GM08714 (cell line): ENCODE measurements around the gene EFCAB8.

Experiments
- H3K4me3 ChIP-seq: fragments of 200-500 bp; sonication (Bioruptor generic); 2 replicates; pipeline ENCODE4 v1.5.1; 2014; ENCODE audit warnings: mild to moderate bottlenecking, low read length, inconsistent platforms
- ZNF274 ChIP-seq: IDR thresholded peaks from 2 replicates; pipeline ENCODE4 v1.6.1; 2012; ENCODE audit warnings: mild to moderate bottlenecking, low read depth, low read length

EFCAB8 gene

DNA sequence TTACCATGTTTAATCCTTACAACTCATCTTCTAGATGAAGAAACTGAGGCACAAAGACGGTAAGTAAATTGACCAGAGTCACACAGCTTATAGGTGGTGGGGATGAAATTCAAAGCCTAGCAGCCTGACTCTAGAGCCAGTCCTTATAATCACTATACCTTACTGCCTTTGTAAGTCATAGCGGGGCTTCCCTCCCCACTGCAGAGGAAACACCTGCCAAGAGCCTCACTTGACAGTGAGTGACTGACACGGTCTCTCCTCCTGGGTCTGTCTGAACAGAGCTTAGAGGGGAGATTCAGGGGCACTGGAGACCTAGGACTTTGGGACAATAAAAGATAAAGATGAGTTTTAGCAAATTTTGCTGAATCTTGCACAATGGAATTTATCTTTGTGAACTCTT is 132.7 kb downstream of the EFCAB8 start:
- H3K4me3 ChIP-seq: no peak overlapping the region
- TF ChIP-seq ZNF274: no peak

DNA sequence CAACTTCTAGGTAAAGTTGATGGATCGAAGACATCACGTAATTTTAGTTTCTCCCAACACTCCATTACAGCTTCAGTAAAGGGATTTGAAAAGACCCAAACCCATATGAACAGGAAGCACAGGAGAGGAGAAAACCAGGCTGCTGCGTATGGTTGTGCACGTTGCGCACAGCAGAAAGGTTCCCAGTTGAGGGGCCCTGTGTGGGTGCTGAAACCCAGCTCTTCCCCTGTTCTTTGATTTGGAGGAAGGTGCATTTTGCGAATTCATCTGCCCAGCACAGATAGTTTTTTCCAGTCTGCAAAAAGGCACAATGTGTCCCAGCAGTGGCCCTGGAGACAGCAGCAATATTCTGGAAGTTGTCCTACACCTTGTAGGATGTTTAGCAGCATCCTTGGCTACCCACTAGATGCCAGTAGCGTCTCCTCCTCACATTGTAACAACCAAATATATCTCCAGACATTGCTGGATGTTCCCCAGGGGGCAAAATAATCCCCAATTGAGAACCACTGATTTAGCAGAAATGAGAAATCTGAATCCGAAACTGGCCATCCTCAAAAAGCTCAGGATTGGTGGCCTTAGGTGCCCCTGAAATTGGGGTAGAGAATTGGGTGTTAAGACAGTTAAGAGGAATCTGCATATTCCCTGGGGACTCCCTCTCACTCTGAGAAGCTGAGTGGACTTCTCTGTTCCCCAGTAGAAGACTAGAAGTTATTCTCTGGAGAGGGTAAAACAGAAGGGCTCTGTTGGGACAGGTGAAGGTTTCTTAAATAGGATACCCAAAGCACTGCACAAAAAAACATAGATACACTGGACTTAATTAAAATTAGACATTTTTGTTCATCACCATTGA is 133.3 kb downstream of the EFCAB8 start:
- no peak overlapping the region for H3K4me3 ChIP-seq
- TF ChIP-seq ZNF274: no peak

DNA sequence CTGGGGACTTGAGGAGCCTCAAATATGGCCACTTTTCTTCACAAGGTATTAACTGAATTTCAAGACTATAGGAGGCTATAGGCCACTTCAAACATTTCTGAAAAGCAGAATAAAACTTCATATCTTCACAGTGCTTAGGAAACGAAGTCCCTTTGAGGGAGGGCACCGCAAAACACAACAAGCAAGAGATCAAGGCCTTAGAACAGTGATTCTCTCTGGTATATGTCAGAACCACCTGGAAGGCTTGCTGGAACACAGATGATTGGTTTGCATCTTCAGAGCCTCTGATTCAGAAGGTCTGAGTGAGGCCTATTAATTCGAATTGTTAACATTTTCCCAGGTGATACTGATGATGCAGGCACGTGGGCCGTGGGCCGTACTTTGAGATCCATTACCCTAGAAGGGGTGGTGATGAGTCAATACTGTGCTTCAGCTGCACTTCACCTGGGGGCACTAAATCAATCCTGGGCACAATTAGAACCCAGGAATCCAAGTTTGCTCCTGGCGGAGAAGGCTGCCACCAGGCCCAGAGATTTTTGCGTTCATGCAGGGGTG is 134.8 kb downstream of the EFCAB8 start:
- no peak overlapping the region for H3K4me3 ChIP-seq
- TF ChIP-seq ZNF274: no peak

DNA sequence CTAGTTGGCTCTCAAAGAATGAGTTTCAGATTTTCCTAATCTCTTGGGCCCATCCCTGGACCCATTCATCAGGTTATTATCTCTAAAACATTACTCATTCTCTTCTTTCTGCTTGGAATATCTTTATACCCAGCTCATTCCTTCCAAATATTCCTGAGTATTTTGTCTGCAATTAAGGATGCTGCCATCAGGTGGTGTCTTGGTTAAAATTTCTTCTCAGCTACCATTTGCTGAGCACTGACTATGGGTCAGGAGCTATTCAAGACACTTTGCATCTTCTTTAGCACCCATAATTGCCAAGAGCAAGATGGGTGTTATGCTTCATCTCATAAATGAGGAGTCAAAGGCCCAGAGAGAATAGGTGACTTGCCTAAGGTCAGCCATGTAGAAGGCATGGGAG is 137.1 kb downstream of the EFCAB8 start:
- TF ChIP-seq ZNF274: no peak
- no peak overlapping the region for H3K4me3 ChIP-seq

DNA sequence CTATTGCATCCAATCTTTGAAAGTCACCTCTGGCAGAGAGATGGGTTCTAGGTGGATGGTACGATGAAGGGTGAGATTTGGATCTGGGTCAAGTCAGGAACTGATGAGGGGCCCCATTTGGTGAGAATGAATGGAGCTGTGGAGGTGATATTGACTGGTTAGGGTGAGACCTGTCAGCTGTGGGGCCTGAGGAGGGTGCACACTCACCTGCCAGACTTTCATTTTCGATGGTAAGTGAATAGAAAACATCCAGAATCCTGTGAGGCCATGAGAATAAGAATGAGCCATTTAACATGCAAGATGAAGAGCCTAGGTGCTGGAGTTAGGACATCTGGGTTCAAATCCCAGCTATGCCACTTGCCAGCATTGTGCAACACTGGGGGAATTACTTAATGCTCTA is 138.7 kb downstream of the EFCAB8 start:
- H3K4me3 ChIP-seq: no peak overlapping the region
- no peak for TF ChIP-seq ZNF274

DNA sequence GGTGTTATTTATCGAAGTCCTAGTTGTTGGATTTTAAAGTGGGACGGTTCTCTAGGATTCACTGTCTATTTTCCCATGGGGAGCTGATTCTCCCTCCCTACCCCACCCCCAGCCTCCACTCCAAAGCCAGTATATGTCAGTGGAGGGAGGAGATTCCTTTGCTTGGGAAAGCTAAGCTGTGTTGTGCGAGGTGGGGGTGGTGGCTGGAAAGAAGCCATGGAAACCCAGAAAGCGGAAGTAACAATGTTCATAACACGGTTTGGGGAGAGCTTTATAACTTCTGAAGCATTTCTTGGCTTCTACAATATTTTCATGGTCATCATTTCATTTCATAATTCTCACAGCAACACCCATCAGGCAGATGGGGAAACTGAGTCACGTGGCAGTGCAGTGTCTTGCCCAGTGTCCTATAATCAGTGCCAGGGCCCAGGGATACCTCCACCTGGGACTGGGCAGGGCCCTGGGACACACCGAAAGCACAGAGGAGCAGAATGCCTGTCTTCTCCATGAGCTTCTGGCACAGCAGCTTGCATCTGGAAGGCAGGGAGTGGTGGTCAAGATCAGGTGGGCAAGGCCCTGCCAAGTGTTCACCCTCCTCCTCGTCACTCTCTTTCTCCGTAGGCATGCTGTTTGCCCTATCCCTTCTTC is 141.0 kb downstream of the EFCAB8 start:
- no peak overlapping the region for H3K4me3 ChIP-seq

DNA sequence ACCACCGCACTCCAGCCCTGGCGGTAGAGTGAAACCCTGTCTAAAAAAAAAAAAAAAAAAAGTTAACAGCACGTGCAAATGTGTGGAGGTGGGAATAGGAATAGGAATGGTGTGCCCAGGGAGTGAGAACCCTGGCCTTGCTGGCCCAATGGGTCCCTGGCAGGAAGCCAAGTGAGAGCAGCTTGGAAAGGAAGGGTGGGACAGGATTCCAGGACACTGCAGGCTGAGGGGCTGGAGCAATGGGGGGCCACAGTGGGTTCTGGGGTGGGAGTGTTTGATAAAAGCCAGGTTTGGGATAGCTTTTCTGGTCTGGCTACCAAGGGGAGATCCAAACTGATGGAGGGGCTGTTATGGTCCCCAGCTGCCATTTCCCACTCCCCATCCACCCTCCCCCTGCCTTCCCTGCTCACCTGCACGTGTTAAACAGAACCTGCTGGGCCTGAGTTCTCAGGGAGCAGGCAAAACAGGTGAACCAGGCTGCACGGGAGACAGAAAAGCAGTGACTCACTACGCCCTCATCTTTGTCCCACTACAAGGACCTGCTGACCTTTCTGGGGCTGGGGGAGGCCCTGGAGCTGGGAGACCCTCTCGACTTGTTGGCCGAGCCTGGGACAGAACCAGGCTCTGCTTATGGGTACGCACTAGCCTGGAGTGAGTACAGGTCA is 142.2 kb downstream of the EFCAB8 start:
- H3K4me3 ChIP-seq: no peak overlapping the region
- TF ChIP-seq ZNF274: no peak

More for the DNA sequence above, 141.0 kb downstream of the EFCAB8 start:
- no peak for TF ChIP-seq ZNF274

DNA sequence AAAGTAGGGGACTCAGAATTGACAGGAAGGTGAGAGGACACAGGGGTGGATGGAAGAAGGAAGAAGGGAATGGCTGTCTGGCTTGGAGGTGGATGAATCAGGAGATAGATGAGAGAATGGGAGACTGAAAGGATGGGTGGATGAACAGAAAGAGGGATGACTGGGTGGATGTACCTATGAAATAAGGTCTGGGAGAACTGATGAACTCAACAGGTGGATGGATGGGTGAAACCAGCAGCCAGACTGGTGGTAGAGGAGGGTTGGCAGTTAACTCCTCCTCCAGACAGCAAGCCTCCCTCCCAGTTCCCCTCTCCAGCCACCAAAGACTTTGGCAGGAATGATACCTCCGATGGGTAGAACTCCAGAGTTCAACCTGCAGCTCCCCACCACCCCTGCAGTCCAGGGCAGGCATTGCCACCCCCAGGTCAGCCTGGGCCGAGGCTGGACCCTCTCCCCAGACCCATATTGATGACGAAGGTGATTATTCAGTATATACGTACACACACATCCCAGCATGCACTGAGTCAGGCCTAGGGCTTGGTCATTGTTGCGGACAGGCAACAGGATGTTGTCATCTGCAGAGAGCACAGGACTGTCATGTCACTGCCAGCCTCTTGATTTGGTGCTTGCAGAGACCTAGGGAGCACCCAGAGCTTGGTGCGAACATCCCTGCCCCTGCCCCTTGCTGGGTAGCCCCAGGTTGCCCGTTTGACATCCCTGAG is 143.5 kb downstream of the EFCAB8 start:
- TF ChIP-seq ZNF274: no peak
- H3K4me3 ChIP-seq: no peak overlapping the region

DNA sequence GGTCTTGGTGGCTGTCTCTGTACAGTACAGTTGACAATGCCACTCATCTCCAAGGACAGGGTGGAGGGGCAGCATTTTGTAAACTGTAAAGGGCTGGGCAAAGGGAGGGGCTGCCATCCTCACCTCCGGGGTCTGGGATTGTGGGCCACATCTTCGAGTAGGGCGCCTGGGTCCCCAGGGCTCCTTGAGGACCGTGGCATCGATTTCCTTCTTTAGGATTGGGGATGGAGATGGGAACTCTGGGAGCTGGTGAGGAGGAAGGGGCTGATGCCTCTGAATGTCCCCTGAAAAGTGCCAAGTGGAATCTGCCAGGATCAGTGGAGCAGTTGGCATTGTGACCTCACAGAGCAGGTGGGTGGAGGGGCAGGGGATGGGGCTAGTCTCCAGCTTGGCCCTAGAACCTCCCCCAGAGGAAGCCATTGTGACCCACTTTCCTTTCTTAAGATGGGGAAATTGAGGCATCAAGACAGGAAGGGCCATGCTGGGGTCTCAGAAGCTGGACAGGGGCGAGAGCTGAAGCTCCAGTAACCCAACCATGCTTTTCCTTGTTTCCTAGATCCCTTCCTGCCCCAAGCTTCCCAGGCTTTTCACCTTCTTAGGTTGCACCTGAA is 145.5 kb downstream of the EFCAB8 start, which contains the start of gene SUN5:
TSS of gene SUN5 (minus strand) at position 293 of the 611 bp plus-strand sequence. CDS start at position 200, 93 bp downstream.
- no peak within 1 kb of the TSS for H3K4me3 ChIP-seq
- TF ChIP-seq ZNF274: no peak

DNA sequence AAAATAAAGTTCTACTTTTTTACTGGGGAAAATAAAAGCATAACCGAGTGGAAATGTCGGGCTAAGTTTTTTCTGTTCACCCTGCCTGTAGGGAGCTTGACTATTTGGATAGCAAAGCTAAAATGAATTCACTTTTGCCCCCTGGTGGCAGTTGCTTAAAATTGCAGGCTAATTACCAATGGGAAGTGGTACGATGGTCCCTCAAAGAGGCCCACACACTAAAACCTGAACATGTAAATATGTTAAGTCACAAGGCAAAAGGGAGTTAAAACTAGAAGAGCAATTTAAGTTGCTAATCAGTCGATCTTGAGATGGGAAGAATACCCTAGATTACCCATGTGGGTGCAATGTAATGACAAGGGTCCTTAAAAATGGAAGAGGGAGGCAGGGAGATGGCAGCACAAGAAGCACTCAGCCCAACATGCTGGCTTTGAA is 146.4 kb downstream of the EFCAB8 start:
- H3K4me3 ChIP-seq: no peak overlapping the region
- no peak for TF ChIP-seq ZNF274

DNA sequence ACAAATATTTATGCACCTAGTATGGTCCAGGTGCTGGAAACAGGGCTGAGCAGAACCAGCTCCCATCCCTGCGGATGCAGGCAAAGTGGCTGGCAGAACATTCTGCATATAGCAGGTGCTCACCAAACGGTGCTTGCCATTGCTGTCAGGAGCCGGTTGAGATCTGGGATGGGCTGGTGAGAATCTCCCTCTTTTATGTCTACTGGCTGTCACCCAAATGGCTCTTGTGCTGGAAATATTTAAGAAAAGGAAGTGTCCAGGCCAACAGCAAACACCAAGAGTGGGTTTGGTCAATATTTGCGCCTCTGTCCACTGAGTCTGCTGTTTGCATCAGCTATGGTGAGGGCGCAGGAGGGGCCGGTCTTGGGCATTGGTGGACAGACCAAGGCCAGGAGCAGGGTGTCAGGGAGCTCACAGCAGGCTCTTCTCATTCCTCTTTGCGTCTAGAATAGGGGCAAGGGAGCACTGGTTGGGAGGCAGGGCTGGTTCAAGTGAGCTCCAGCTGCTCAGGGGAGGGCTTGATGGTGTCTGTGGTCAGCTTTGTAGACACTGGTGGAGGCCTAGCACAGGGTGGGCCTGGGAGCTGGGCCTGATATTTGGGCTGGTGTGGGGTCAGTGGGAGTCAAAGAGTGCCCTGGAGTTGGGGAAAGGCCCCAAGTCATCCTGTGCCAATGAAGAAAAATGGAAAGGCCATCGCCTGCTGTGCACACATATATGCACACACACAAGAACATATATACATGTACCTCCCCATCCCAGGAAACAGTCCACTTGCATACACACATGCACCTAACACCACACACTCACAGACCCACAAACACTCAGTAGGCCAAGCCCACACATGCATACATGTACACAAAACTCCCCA is 147.4 kb downstream of the EFCAB8 start:
- H3K4me3 ChIP-seq: no peak overlapping the region
- TF ChIP-seq ZNF274: no peak

DNA sequence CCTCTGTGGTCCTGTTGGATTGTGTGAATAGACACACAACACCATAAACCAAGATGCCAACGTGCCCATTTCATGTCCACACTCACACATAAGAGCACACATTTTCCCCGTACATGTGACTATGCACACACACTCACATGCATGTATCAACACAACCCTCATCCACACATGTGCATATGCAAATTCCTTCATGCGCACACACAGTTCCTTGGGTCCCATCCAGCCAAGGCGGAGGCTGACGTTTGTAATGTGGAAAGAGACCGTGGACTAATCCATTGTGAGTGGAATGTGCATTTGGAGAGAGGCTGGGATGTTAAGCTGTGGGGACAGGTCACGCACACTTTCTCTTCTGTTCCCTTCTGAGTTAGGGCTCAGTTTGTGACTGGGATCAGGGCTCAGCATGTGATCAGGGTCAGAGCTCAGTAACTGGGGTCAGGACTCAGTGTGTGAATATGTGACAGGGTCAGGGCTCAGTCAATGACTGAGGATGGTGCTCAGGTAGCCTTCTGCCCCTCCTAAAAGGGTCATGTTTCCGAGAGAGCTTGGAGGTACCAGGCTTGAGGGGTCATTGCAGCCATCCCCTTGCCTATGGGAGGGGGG is 148.2 kb downstream of the EFCAB8 start:
- TF ChIP-seq ZNF274: no peak
- no peak overlapping the region for H3K4me3 ChIP-seq
